GM23338 (cell line): ENCODE results near the gene PLIN4. TPM values are rescaled to one million over a fixed set of nuclear protein-coding genes. Genes with fewer than 3 reads are reported as not detected.

Experiments
- ATAC-seq: fragments of 200-7000 bp; cut with Tn5 transposase; 3 replicates; pipeline ENCODE4 v1.9.1; 2020
- DNase-seq: peaks from one replicate; pipeline ENCODE4 v3.0.0-alpha.2; 2015; ENCODE audit warnings: low spot score
- H2AFZ ChIP-seq: fragments of 200-600 bp; sonication (generic); 2 replicates; pipeline ENCODE4 v1.8.0; 2016; ENCODE audit warnings: antibody characterized with exemption, mild to moderate bottlenecking, moderate library complexity
- H3F3A ChIP-seq: fragments of 200-600 bp; sonication (generic); replicated peaks from 2 replicates; pipeline ENCODE4 v1.8.0; 2017; ENCODE audit warnings: antibody characterized with exemption, mixed run types, low read depth
- H3K27ac ChIP-seq: fragments of 200-600 bp; sonication (generic); 2 replicates; pipeline ENCODE4 v1.6.1; 2016; ENCODE audit warnings: low read depth
- H3K27me3 ChIP-seq: fragments of 200-600 bp; sonication (generic); 2 replicates; pipeline ENCODE4 v1.8.0; 2016; ENCODE audit warnings: mild to moderate bottlenecking, mixed run types, moderate library complexity; ENCODE audit not compliant: insufficient read depth
- H3K36me3 ChIP-seq: fragments of 200-600 bp; sonication (generic); 2 replicates; pipeline ENCODE4 v1.8.0; 2016; ENCODE audit warnings: mild to moderate bottlenecking; ENCODE audit not compliant: insufficient read depth
- H3K4me1 ChIP-seq: fragments of 200-600 bp; sonication (generic); 2 replicates; pipeline ENCODE4 v1.8.0; 2016; ENCODE audit warnings: mild to moderate bottlenecking, moderate library complexity; ENCODE audit not compliant: insufficient read depth
- H3K4me2 ChIP-seq: fragments of 200-600 bp; sonication (generic); 2 replicates; pipeline ENCODE4 v1.7.1; 2017; ENCODE audit warnings: mixed run types
- H3K4me3 ChIP-seq: fragments of 200-600 bp; sonication (generic); 2 replicates; pipeline ENCODE4 v1.6.1; 2016; ENCODE audit warnings: mixed run types
- H3K79me2 ChIP-seq: fragments of 200-600 bp; sonication (generic); replicated peaks from 2 replicates; pipeline ENCODE4 v1.8.0; 2017; ENCODE audit warnings: mild to moderate bottlenecking; ENCODE audit not compliant: insufficient read depth
- H3K9me2 ChIP-seq: fragments of 200-600 bp; sonication (generic); 2 replicates; pipeline ENCODE4 v1.8.0; 2017; ENCODE audit not compliant: insufficient read depth
- H4K20me1 ChIP-seq: fragments of 200-600 bp; sonication (generic); replicated peaks from 2 replicates; pipeline ENCODE4 v1.8.0; 2017; ENCODE audit warnings: mild to moderate bottlenecking; ENCODE audit not compliant: insufficient read depth
- H3K27ac Mint-ChIP-seq: 2 replicates; pipeline ENCODE4 v1.8.0; 2020; ENCODE audit warnings: inconsistent platforms, mild to moderate bottlenecking, moderate library complexity, mixed read lengths
- H3K27me3 Mint-ChIP-seq: 3 replicates; pipeline ENCODE4 v1.8.0; 2022; ENCODE audit warnings: low read depth, mild to moderate bottlenecking, moderate library complexity, mixed read lengths, inconsistent platforms; ENCODE audit not compliant: insufficient read depth, poor library complexity
- H3K36me3 Mint-ChIP-seq: 3 replicates; pipeline ENCODE4 v1.8.0; 2021; ENCODE audit warnings: low read depth, mild to moderate bottlenecking, inconsistent platforms, moderate library complexity, mixed read lengths
- H3K4me1 Mint-ChIP-seq: 3 replicates; pipeline ENCODE4 v1.8.0; 2020; ENCODE audit warnings: mild to moderate bottlenecking, inconsistent platforms, mixed read lengths
- H3K4me3 Mint-ChIP-seq: 3 replicates; pipeline ENCODE4 v1.8.0; 2021; ENCODE audit warnings: moderate library complexity, mild to moderate bottlenecking, inconsistent platforms, mixed read lengths
- H3K9me3 Mint-ChIP-seq: 3 replicates; pipeline ENCODE4 v1.8.0; 2020; ENCODE audit warnings: moderate library complexity, mild to moderate bottlenecking, inconsistent platforms, mixed read lengths
- CREB1 ChIP-seq: fragments of 250-450 bp; sonication (Bioruptor Pico); IDR thresholded peaks from 2 replicates; pipeline ENCODE4 v1.5.0; 2020; ENCODE audit warnings: low read depth, mild to moderate bottlenecking, moderate library complexity
- ETS1 ChIP-seq: IDR thresholded peaks from 2 replicates; pipeline ENCODE4 v1.6.1; 2016; ENCODE audit warnings: antibody characterized with exemption
- EZH2 ChIP-seq: fragments of 200-600 bp; sonication (generic); IDR thresholded peaks from one replicate; pipeline ENCODE4 v1.8.0; 2017; ENCODE audit warnings: antibody characterized with exemption, mild to moderate bottlenecking, low read depth; ENCODE audit not compliant: unreplicated experiment
- EZH2phosphoT487 ChIP-seq: fragments of 200-600 bp; sonication (generic); IDR thresholded peaks from one replicate; pipeline ENCODE4 v1.8.1; 2018; ENCODE audit warnings: antibody characterized with exemption; ENCODE audit not compliant: unreplicated experiment
- JUNB ChIP-seq: IDR thresholded peaks from one replicate; pipeline ENCODE4 v1.6.1; 2016; ENCODE audit warnings: antibody characterized with exemption; ENCODE audit not compliant: unreplicated experiment
- NANOG ChIP-seq: IDR thresholded peaks from 2 replicates; pipeline ENCODE4 v1.6.1; 2016; ENCODE audit warnings: antibody characterized with exemption, borderline replicate concordance
- POLR2AphosphoS5 ChIP-seq: IDR thresholded peaks from 2 replicates; pipeline ENCODE4 v1.6.1; 2016; ENCODE audit warnings: antibody characterized with exemption, low read depth
- STAT1 ChIP-seq: IDR thresholded peaks from one replicate; pipeline ENCODE4 v1.6.1; 2016; ENCODE audit warnings: antibody characterized with exemption; ENCODE audit not compliant: unreplicated experiment
- ZNF114 ChIP-seq: fragments of 250-450 bp; sonication (Bioruptor Pico); IDR thresholded peaks from 2 replicates; pipeline ENCODE4 v1.5.0; 2020; ENCODE audit warnings: mild to moderate bottlenecking, moderate library complexity
- ZNF331 ChIP-seq: fragments of 250-450 bp; sonication (Bioruptor Pico); IDR thresholded peaks from 2 replicates; pipeline ENCODE4 v1.5.0; 2020; ENCODE audit warnings: low read depth, mild to moderate bottlenecking, moderate library complexity
- polyA plus RNA-seq: library from polyadenylated mRNA; unstranded; fragments of >200 nt; fragmentation: Nextera tagmentation; extraction: Ambion mirVana; gene quantifications from 2 replicates; pipeline ENCODE4 v1.2.1, GENCODE V29; 2016
- total RNA-seq: library from RNA; depleted of rRNA; stranded (reverse); fragments of >200 nt; shearing (Covaris generic); gene quantifications from 2 replicates; pipeline ENCODE4 v1.2.3, GENCODE V29; 2014
- TF ChIP-seq, protein P1 (sequence below): IDR thresholded peaks from one replicate; pipeline ENCODE4 v1.6.1; 2018; ENCODE audit warnings: antibody characterized with exemption; ENCODE audit not compliant: unreplicated experiment
- TF ChIP-seq, protein P2 (sequence below): fragments of 250-450 bp; sonication (Bioruptor Pico); IDR thresholded peaks from 2 replicates; pipeline ENCODE4 v1.5.0; 2020; ENCODE audit warnings: mild to moderate bottlenecking, moderate library complexity
- TF ChIP-seq, protein P3 (sequence below), 2 experiments: fragments of 200-600 bp in 1 of 2; sonication (generic) in 1 of 2; conservative IDR thresholded peaks; 2 replicates each; pipeline versions ENCODE4 v1.5.1 to v1.6.1; 2016 to 2017; ENCODE audit warnings: antibody characterized with exemption in 2 of 2, low read depth in 2 of 2, mild to moderate bottlenecking in 2 of 2, moderate library complexity in 1 of 2

Gene PLIN4
- total and polyA plus RNA-seq, 2 experiments from 2014 or later, result 0.19 to 0.59 TPM

- Mint-ChIP-seq H3K27me3 (peaks cover 17% of the 10 kb centered on the region), H3K9me3 (no peaks in the 10 kb centered on the region), H3K27ac (no peak overlapping the region), H3K4me3 (no peak overlapping the region), H3K36me3 (no peaks in the 10 kb centered on the region), H3K4me1 (no peaks in the 10 kb centered on the region; the same call in 2 of the 3 replicates)
- no peaks in the 10 kb centered on the region for H3K79me2 ChIP-seq
- no peak overlapping the region for H3K4me2 ChIP-seq
- no peak overlapping the region for H2AFZ ChIP-seq
- no peak for DNase-seq
- no peak overlapping the region for H3K27ac ChIP-seq
- no peaks in the 10 kb centered on the region for H3K36me3 ChIP-seq
- peaks cover 17% of the 10 kb centered on the region for H3K27me3 ChIP-seq
- H3F3A ChIP-seq, result peaks cover 6% of the 10 kb centered on the region; the same call in 1 of the 2 replicates
- TF ChIP-seq ETS1 (no peak), ZNF331 (CRISPR knock-in tag) (no peak), EZH2 (no peak), NANOG (no peak), STAT1 (no peak), ZNF114 (CRISPR knock-in tag) (no peak), POLR2AphosphoS5 (no peak), CREB1 (CRISPR knock-in tag) (no peak), EZH2phosphoT487 (no peak), JUNB (no peak)
- TF ChIP-seq, protein P1, sequence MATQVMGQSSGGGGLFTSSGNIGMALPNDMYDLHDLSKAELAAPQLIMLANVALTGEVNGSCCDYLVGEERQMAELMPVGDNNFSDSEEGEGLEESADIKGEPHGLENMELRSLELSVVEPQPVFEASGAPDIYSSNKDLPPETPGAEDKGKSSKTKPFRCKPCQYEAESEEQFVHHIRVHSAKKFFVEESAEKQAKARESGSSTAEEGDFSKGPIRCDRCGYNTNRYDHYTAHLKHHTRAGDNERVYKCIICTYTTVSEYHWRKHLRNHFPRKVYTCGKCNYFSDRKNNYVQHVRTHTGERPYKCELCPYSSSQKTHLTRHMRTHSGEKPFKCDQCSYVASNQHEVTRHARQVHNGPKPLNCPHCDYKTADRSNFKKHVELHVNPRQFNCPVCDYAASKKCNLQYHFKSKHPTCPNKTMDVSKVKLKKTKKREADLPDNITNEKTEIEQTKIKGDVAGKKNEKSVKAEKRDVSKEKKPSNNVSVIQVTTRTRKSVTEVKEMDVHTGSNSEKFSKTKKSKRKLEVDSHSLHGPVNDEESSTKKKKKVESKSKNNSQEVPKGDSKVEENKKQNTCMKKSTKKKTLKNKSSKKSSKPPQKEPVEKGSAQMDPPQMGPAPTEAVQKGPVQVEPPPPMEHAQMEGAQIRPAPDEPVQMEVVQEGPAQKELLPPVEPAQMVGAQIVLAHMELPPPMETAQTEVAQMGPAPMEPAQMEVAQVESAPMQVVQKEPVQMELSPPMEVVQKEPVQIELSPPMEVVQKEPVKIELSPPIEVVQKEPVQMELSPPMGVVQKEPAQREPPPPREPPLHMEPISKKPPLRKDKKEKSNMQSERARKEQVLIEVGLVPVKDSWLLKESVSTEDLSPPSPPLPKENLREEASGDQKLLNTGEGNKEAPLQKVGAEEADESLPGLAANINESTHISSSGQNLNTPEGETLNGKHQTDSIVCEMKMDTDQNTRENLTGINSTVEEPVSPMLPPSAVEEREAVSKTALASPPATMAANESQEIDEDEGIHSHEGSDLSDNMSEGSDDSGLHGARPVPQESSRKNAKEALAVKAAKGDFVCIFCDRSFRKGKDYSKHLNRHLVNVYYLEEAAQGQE, result no peak
- TF ChIP-seq, protein P2, sequence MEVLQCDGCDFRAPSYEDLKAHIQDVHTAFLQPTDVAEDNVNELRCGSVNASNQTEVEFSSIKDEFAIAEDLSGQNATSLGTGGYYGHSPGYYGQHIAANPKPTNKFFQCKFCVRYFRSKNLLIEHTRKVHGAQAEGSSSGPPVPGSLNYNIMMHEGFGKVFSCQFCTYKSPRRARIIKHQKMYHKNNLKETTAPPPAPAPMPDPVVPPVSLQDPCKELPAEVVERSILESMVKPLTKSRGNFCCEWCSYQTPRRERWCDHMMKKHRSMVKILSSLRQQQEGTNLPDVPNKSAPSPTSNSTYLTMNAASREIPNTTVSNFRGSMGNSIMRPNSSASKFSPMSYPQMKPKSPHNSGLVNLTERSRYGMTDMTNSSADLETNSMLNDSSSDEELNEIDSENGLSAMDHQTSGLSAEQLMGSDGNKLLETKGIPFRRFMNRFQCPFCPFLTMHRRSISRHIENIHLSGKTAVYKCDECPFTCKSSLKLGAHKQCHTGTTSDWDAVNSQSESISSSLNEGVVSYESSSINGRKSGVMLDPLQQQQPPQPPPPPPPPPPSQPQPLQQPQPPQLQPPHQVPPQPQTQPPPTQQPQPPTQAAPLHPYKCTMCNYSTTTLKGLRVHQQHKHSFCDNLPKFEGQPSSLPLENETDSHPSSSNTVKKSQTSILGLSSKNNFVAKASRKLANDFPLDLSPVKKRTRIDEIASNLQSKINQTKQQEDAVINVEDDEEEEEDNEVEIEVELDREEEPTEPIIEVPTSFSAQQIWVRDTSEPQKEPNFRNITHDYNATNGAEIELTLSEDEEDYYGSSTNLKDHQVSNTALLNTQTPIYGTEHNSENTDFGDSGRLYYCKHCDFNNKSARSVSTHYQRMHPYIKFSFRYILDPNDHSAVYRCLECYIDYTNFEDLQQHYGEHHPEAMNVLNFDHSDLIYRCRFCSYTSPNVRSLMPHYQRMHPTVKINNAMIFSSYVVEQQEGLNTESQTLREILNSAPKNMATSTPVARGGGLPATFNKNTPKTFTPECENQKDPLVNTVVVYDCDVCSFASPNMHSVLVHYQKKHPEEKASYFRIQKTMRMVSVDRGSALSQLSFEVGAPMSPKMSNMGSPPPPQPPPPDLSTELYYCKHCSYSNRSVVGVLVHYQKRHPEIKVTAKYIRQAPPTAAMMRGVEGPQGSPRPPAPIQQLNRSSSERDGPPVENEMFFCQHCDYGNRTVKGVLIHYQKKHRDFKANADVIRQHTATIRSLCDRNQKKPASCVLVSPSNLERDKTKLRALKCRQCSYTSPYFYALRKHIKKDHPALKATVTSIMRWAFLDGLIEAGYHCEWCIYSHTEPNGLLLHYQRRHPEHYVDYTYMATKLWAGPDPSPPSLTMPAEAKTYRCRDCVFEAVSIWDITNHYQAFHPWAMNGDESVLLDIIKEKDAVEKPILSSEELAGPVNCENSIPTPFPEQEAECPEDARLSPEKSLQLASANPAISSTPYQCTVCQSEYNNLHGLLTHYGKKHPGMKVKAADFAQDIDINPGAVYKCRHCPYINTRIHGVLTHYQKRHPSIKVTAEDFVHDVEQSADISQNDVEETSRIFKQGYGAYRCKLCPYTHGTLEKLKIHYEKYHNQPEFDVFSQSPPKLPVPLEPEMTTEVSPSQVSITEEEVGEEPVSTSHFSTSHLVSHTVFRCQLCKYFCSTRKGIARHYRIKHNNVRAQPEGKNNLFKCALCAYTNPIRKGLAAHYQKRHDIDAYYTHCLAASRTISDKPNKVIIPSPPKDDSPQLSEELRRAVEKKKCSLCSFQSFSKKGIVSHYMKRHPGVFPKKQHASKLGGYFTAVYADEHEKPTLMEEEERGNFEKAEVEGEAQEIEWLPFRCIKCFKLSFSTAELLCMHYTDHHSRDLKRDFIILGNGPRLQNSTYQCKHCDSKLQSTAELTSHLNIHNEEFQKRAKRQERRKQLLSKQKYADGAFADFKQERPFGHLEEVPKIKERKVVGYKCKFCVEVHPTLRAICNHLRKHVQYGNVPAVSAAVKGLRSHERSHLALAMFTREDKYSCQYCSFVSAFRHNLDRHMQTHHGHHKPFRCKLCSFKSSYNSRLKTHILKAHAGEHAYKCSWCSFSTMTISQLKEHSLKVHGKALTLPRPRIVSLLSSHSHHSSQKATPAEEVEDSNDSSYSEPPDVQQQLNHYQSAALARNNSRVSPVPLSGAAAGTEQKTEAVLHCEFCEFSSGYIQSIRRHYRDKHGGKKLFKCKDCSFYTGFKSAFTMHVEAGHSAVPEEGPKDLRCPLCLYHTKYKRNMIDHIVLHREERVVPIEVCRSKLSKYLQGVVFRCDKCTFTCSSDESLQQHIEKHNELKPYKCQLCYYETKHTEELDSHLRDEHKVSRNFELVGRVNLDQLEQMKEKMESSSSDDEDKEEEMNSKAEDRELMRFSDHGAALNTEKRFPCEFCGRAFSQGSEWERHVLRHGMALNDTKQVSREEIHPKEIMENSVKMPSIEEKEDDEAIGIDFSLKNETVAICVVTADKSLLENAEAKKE, result no peak
- TF ChIP-seq, protein P3, sequence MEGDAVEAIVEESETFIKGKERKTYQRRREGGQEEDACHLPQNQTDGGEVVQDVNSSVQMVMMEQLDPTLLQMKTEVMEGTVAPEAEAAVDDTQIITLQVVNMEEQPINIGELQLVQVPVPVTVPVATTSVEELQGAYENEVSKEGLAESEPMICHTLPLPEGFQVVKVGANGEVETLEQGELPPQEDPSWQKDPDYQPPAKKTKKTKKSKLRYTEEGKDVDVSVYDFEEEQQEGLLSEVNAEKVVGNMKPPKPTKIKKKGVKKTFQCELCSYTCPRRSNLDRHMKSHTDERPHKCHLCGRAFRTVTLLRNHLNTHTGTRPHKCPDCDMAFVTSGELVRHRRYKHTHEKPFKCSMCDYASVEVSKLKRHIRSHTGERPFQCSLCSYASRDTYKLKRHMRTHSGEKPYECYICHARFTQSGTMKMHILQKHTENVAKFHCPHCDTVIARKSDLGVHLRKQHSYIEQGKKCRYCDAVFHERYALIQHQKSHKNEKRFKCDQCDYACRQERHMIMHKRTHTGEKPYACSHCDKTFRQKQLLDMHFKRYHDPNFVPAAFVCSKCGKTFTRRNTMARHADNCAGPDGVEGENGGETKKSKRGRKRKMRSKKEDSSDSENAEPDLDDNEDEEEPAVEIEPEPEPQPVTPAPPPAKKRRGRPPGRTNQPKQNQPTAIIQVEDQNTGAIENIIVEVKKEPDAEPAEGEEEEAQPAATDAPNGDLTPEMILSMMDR (conservative IDR thresholded peaks at IDR 0.05; ENCODE audit: low read depth in 2 of 2), result no peak
- no peak overlapping the region for H3K4me3 ChIP-seq
- H3K4me1 ChIP-seq, result no peaks in the 10 kb centered on the region; the same call in 1 of the 2 replicates
- H4K20me1 ChIP-seq, result no peaks in the 10 kb centered on the region; the same call in 1 of the 2 replicates
- ATAC-seq, result no peak
- H3K9me2 ChIP-seq, result no peaks in the 10 kb centered on the region
Measured at GRCh38 chr19:4533835-4534424, 15.6 kb upstream of the PLIN4 start.
